ENCODE measurements around the gene PDIA2.
"Not testable (repeated sequence)": the region's sequence is repeated elsewhere in the genome, so short reads cannot be mapped to it uniquely, and the experiment has no call there.

Gene PDIA2

DNA sequence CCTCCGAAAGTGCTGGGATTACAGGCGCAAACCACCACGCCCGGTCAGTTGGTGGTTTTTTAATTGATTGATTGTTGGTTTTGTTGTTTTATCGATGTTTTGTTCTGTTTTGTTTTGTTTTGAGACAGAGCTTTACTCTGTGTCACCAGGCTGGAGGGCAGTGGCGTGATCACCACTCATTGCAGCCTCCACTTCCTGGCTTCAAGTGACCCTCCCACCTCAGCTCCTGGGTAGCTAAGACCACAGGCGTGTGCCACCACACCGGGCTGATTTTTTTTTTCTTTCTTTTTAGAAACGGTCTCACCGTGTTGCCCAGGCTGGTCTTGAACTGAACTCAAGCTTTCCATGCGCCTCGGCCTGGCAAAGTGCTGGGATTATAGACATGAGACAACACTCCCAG lies 35.9 kb upstream of the PDIA2 start:
- H3K4me3 ChIP-seq (ENCODE audit: low read depth, low read length) = no peak overlapping the region
- TF ChIP-seq, protein P1, sequence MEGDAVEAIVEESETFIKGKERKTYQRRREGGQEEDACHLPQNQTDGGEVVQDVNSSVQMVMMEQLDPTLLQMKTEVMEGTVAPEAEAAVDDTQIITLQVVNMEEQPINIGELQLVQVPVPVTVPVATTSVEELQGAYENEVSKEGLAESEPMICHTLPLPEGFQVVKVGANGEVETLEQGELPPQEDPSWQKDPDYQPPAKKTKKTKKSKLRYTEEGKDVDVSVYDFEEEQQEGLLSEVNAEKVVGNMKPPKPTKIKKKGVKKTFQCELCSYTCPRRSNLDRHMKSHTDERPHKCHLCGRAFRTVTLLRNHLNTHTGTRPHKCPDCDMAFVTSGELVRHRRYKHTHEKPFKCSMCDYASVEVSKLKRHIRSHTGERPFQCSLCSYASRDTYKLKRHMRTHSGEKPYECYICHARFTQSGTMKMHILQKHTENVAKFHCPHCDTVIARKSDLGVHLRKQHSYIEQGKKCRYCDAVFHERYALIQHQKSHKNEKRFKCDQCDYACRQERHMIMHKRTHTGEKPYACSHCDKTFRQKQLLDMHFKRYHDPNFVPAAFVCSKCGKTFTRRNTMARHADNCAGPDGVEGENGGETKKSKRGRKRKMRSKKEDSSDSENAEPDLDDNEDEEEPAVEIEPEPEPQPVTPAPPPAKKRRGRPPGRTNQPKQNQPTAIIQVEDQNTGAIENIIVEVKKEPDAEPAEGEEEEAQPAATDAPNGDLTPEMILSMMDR (IDR thresholded peaks at IDR 0.05; ENCODE audit: low read depth, low read length) = no peak

DNA sequence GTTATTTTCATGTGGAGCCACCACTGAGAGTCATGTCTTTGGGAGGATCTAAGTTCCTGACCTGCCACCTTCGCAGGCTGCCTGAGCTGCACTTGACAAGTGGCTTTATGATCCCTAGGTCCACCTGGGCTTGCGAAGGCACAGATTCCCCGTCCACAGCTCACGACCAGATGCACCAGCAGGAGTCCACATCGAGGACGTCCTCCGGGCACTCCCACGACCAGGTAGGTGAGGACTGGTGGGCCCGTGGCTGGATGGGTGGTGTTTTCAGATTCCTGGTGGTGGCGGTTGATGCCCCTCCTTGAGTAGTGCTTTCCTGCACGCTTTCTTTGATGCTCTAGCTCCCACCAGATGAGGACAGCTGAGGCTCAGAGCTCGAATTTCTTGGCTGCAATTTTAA lies 33.5 kb upstream of the PDIA2 start:
- H3K4me3 ChIP-seq (ENCODE audit: low read depth, low read length) = no peak overlapping the region
- TF ChIP-seq, protein P1 (IDR thresholded peaks at IDR 0.05; ENCODE audit: low read depth, low read length) = no peak

DNA sequence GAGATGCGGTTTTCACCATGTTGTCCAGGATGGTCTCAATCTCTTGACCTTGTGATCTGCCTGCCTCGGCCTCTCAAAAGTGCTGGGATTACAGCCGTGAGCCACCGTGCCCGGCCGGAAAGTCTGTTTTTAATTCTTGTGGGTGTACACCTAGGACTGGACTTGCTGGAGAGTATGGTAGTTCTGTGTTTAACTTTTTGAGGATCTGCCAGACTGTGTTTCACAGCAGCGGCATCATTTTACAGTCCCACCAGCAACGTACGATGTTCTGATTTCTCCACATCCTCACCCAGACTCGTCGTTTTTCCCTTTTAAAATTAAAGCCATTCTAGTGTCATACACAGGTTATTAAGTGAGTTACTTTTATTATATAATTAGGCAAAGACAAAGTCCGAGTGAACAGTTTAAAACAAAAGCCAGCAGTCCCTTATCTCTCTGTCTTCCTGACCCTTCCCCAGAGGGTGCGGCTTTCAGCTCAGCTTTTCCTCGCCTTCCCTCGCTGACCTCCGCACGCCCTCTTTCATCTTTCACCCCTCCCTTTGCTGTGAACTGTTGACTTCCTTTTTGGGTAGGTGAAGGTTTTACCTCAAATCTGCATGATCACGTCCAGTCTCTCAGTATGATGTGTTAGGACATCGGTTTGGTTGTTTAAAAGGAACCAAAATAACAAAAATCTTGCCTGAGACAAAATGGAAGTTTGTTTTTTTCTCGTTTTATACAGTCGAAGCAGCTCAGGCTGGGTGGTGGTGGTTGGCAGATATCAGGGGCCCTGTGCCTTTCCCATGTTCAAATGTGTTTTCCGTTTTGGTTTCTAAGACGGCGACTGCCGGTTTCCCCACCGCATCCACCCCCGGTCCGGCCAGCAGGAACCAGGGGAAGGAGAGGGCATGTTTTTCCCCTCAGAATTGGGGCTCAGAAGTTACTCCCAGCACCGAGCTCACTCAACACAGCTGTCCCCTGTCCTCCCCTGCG lies 30.3 kb upstream of the PDIA2 start:
- TF ChIP-seq, protein P1 (IDR thresholded peaks at IDR 0.05; ENCODE audit: low read depth, low read length) = no peak
- no peak overlapping the region for H3K4me3 ChIP-seq (ENCODE audit: low read depth, low read length)

DNA sequence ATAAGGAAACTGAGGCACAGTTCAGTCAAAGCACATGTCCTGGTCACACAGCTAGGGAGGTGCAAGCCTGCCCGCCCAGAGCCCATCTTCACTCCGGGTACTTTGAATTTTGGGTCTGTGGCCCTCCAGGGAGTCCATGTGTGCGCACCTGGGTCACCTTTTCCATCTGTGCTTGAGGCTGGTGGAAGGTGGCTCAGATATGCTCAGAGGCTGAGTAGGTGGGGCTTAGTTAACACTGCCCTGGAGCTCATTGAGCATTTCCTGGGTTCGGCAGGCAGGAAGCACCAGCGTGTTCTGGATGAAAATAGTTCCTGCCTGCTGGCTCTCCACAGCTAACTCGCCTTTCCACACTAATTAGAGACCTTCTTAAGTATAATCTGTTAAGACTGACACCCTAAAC lies 29.1 kb upstream of the PDIA2 start:
- TF ChIP-seq, protein P1 (IDR thresholded peaks at IDR 0.05; ENCODE audit: low read depth, low read length) = no peak
- no peak overlapping the region for H3K4me3 ChIP-seq (ENCODE audit: low read depth, low read length)

DNA sequence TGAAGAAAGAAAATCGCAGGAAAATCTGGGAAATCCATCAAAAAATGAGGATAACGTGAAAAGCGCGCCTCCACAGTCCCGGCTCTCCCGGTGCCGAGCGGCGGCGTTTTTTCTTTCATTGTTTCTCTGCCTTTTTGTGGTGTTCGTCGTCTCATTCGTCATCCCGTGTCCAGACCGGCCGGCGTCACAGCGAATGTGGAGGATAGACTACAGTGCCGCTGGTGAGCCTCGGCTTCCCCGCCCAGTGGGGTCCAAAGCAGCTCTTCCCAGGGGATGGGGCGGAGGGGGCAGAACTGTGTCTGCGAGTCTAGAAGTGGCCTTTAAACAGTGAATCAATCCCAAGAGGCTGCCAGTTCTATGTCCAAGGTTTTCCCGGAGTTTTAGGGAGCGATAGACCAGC lies 28.5 kb upstream of the PDIA2 start:
- TF ChIP-seq, protein P1 (IDR thresholded peaks at IDR 0.05; ENCODE audit: low read depth, low read length) = no peak
- no peak overlapping the region for H3K4me3 ChIP-seq (ENCODE audit: low read depth, low read length)

DNA sequence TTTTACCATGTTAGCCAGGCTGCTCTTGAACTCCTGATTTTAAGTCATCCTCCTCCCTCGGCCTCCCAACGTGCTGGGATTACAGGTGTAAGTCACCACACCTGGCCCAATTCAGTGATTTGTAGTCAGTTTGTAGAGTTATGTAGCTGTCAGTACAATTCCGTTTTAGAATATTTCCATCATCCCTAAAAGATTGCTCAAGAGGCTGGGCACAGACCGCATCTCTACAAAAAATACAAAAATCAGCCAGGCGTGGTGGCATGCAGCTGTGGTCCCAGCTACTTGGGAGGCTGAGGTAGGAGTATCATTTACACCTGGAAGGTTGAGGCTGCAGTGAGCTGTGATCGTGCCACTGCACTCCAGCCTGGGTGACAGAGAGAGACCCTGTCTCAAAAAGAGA lies 27.8 kb upstream of the PDIA2 start:
- no peak overlapping the region for H3K4me3 ChIP-seq (ENCODE audit: low read depth, low read length)
- TF ChIP-seq, protein P1 (IDR thresholded peaks at IDR 0.05; ENCODE audit: low read depth, low read length) = no peak

DNA sequence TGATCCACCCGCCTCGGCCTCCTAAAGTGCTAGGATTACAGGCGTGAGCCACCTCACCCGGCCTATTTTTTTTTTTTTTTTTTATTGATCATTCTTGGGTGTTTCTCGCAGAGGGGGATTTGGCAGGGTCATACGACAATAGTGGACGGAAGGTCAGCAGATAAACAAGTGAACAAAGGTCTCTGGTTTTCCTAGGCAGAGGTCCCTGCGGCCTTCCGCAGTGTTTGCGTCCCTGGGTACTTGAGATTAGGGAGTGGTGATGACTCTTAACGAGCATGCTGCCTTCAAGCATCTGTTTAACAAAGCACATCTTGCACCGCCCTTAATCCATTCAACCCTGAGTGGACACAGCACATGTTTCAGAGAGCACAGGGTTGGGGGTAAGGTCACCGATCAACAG lies 24.9 kb upstream of the PDIA2 start:
- not testable (repeated sequence) for H3K4me3 ChIP-seq (ENCODE audit: low read depth, low read length)

All from WI38 (cell line).